GM21423 (cell line): Measurements from ENCODE around the gene COA5.

Experiments
- ATAC-seq: cut with Tn5 transposase; IDR thresholded peaks from one replicate; pipeline ENCODE4 v1.9.1; 2021; ENCODE audit warnings: mild to moderate bottlenecking, moderate library complexity; ENCODE audit not compliant: unreplicated experiment

The COA5 gene

GRCh38 chr2:98555696-98556095 lies 52.6 kb downstream of the COA5 start:
- no peak for ATAC-seq

- ATAC-seq: no peak
These were observed 54.0 kb downstream of the COA5 start for GRCh38 chr2:98554116-98554861.

GRCh38 chr2:98552499-98553179 lies 55.7 kb downstream of the COA5 start:
- ATAC-seq: no peak

GRCh38 chr2:98551316-98551715 lies 57.0 kb downstream of the COA5 start:
- ATAC-seq: no peak

- no peak for ATAC-seq
These were observed 58.1 kb downstream of the COA5 start for GRCh38 chr2:98550165-98550564.
